SK-N-SH (cell line): Measurements from ENCODE around the gene MEIS2. TPM values are rescaled to one million over a fixed set of nuclear protein-coding genes. Genes with fewer than 3 reads are reported as not detected.

ENCODE experiments used
- CTCF ChIA-PET: fragments of 300-600, 350-600 bp; formaldehyde crosslinking; extraction: SDS; loops from one replicate; lab custom pipeline; 2021; lab: Yijun Ruan, JAX
- POLR2A ChIA-PET: fragments of 350-600 bp; sonication (Branson Sonifier 250); formaldehyde crosslinking; extraction: SDS; loops from one replicate; lab custom pipeline; 2020; ENCODE audit warnings: antibody characterized with exemption, inconsistent platforms; lab: Yijun Ruan, JAX
- DNase-seq: peaks from one replicate; pipeline ENCODE4 v3.0.0; 2012
- H2AFZ ChIP-seq: fragments of 200-600 bp; sonication (generic); 2 replicates; pipeline ENCODE4 v1.8.1; 2016; ENCODE audit warnings: antibody characterized with exemption, mild to moderate bottlenecking, low read depth
- H3F3A ChIP-seq: fragments of 200-600 bp; sonication (generic); replicated peaks from 2 replicates; pipeline ENCODE3; 2016; ENCODE audit warnings: antibody characterized with exemption, mild to moderate bottlenecking; ENCODE audit not compliant: insufficient read depth
- H3K27ac ChIP-seq, 2 experiments: fragments of 200-500 bp in 1 of 2; fragments of 200-600 bp in 1 of 2; sonication (Bioruptor generic) in 1 of 2; sonication (generic), shearing (Covaris generic) in 1 of 2; 2 replicates each; pipeline versions ENCODE4 v1.5.1 to v1.6.1; 2014 to 2016; ENCODE audit warnings: low read depth in 2 of 2, inconsistent platforms in 1 of 2, low read length in 1 of 2, mild to moderate bottlenecking in 1 of 2, mixed read lengths in 1 of 2
- H3K27me3 ChIP-seq: fragments of 200-600 bp; sonication (generic), shearing (Covaris generic); 2 replicates; pipeline ENCODE4 v1.6.1; 2016; ENCODE audit warnings: mixed run types; ENCODE audit not compliant: insufficient read depth
- H3K36me3 ChIP-seq, 2 experiments: fragments of 200-500 bp in 1 of 2; fragments of 200-600 bp in 1 of 2; sonication (Bioruptor generic) in 1 of 2; sonication (generic) in 1 of 2; replicated peaks in 1 of 2; 2 replicates each; pipeline versions ENCODE3 to v1.5.1; 2014 to 2016; ENCODE audit warnings: low read length in 1 of 2, mild to moderate bottlenecking in 1 of 2; ENCODE audit not compliant: insufficient read depth in 2 of 2, control insufficient read depth in 1 of 2
- H3K4me1 ChIP-seq, 2 experiments: fragments of 200-500 bp in 1 of 2; fragments of 200-600 bp in 1 of 2; sonication (Bioruptor generic) in 1 of 2; sonication (generic), shearing (Covaris generic) in 1 of 2; 2 replicates each; pipeline versions ENCODE4 v1.5.1 to v1.6.1; 2014 to 2016; ENCODE audit warnings: low read depth in 1 of 2, low read length in 1 of 2, mixed run types in 1 of 2; ENCODE audit not compliant: insufficient read depth in 2 of 2, control insufficient read depth in 1 of 2
- H3K4me2 ChIP-seq: fragments of 200-600 bp; sonication (generic), shearing (Covaris generic); 2 replicates; pipeline ENCODE4 v1.6.1; 2017; ENCODE audit warnings: mixed run types
- H3K4me3 ChIP-seq, 2 experiments: fragments of 200-500 bp in 1 of 2; fragments of 200-600 bp in 1 of 2; sonication (Bioruptor generic) in 1 of 2; sonication (generic), shearing (Covaris generic) in 1 of 2; 2 replicates each; pipeline versions ENCODE4 v1.5.1 to v1.8.1; 2014 to 2016; ENCODE audit warnings: low read depth in 2 of 2, inconsistent platforms in 1 of 2, low read length in 1 of 2, mild to moderate bottlenecking in 1 of 2, mixed read lengths in 1 of 2, moderate library complexity in 1 of 2
- H3K79me2 ChIP-seq: fragments of 200-600 bp; sonication (generic); 2 replicates; pipeline ENCODE4 v1.8.1; 2017; ENCODE audit warnings: mild to moderate bottlenecking; ENCODE audit not compliant: insufficient read depth
- H3K9ac ChIP-seq: fragments of 200-600 bp; sonication (generic); 2 replicates; pipeline ENCODE4 v1.6.1; 2017; ENCODE audit warnings: mixed run types
- H3K9me2 ChIP-seq: fragments of 200-600 bp; sonication (generic); 2 replicates; pipeline ENCODE4 v1.6.1; 2017; ENCODE audit warnings: mixed run types
- H3K9me3 ChIP-seq: fragments of 200-600 bp; sonication (generic); 2 replicates; pipeline ENCODE4 v1.6.1; 2017; ENCODE audit warnings: mixed run types, mild to moderate bottlenecking, moderate library complexity
- H4K20me1 ChIP-seq: fragments of 200-600 bp; sonication (generic); 2 replicates; pipeline ENCODE4 v1.6.1; 2017; ENCODE audit warnings: mild to moderate bottlenecking, mixed run types; ENCODE audit not compliant: insufficient read depth
- CTCF ChIP-seq: fragments of 200-600 bp; sonication (generic); IDR thresholded peaks from 2 replicates; pipeline ENCODE4 v1.6.1; 2017; ENCODE audit warnings: antibody characterized with exemption, mild to moderate bottlenecking, moderate library complexity
- IRF3 ChIP-seq: fragments of 150-350 bp; IDR thresholded peaks from 2 replicates; pipeline ENCODE4 v1.6.1; 2016; ENCODE audit warnings: mild to moderate bottlenecking, low read depth, low read length
- TEAD4 ChIP-seq: IDR thresholded peaks from 2 replicates; pipeline ENCODE4 v1.4.0; 2012; ENCODE audit warnings: mild to moderate bottlenecking, borderline replicate concordance; ENCODE audit not compliant: insufficient read depth
- USF1 ChIP-seq: IDR thresholded peaks from 2 replicates; pipeline ENCODE4 v1.4.0; 2012; ENCODE audit warnings: low read depth, borderline replicate concordance
- USF2 ChIP-seq: fragments of 150-350 bp; IDR thresholded peaks from 2 replicates; pipeline ENCODE4 v1.6.1; 2017; ENCODE audit warnings: antibody characterized with exemption, low read length, low read depth, borderline replicate concordance
- YY1 ChIP-seq: IDR thresholded peaks from 2 replicates; pipeline ENCODE4 v1.4.0; 2012; ENCODE audit warnings: low read depth, mild to moderate bottlenecking
- WGBS: methylation state at CpG from one replicate; pipeline ENCODE4 v1.1.6; 2017; ENCODE audit warnings: low lambda C conversion rate; 5-methylcytosine and 5-hydroxymethylcytosine counted together
- polyA plus RNA-seq, 3 experiments: library from polyadenylated mRNA; depleted of rRNA; stranded (reverse); fragments of >200 nt; gene quantifications; 2 replicates each; pipeline ENCODE4 v1.2.3, GENCODE V29; 2012
- TF ChIP-seq, protein P1 (sequence below): IDR thresholded peaks from 2 replicates; pipeline ENCODE4 v1.6.1; 2012; ENCODE audit warnings: mild to moderate bottlenecking, low read depth, low read length, moderate library complexity

MEIS2 gene
- polyA plus RNA-seq, 1 of the 3 experiments (the other 2 are of a cell fraction), result 146 TPM

GRCh38 chr15:37002041-37002672 lies 98.2 kb downstream of the MEIS2 start:
- no peaks in the 10 kb centered on the region for H3K9me2 ChIP-seq
- peaks cover 70% of the 10 kb centered on the region for H3K79me2 ChIP-seq
- no peak overlapping the region for H3K4me3 ChIP-seq
- WGBS, result 97% methylated on average over 4 of the region's 4 CpGs
- no peak overlapping the region for H2AFZ ChIP-seq
- peaks cover 3% of the 10 kb centered on the region for H3F3A ChIP-seq
- no peaks in the 10 kb centered on the region for H3K27me3 ChIP-seq
- H3K4me1 ChIP-seq, result peaks cover 0 to 10% of the 10 kb centered on the region in 2 experiments; a peak in 2 of 4 replicates
- no peak for DNase-seq
- H3K36me3 ChIP-seq, result peaks cover 53 to 83% of the 10 kb centered on the region in 2 experiments
- ChIA-PET CTCF (no interaction called here), POLR2A (interaction anchor here (0.6 kb wide), 1 partner anchor 42 kb away, joined by 3 read pairs; no protein-coding TSS in a partner anchor)
- TF ChIP-seq IRF3, result no peak
- TF ChIP-seq, protein P1, sequence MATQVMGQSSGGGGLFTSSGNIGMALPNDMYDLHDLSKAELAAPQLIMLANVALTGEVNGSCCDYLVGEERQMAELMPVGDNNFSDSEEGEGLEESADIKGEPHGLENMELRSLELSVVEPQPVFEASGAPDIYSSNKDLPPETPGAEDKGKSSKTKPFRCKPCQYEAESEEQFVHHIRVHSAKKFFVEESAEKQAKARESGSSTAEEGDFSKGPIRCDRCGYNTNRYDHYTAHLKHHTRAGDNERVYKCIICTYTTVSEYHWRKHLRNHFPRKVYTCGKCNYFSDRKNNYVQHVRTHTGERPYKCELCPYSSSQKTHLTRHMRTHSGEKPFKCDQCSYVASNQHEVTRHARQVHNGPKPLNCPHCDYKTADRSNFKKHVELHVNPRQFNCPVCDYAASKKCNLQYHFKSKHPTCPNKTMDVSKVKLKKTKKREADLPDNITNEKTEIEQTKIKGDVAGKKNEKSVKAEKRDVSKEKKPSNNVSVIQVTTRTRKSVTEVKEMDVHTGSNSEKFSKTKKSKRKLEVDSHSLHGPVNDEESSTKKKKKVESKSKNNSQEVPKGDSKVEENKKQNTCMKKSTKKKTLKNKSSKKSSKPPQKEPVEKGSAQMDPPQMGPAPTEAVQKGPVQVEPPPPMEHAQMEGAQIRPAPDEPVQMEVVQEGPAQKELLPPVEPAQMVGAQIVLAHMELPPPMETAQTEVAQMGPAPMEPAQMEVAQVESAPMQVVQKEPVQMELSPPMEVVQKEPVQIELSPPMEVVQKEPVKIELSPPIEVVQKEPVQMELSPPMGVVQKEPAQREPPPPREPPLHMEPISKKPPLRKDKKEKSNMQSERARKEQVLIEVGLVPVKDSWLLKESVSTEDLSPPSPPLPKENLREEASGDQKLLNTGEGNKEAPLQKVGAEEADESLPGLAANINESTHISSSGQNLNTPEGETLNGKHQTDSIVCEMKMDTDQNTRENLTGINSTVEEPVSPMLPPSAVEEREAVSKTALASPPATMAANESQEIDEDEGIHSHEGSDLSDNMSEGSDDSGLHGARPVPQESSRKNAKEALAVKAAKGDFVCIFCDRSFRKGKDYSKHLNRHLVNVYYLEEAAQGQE, result no peak
- TF ChIP-seq TEAD4, result no peak
- TF ChIP-seq CTCF, result no peak
- TF ChIP-seq YY1, result no peak
- TF ChIP-seq USF2, result no peak
- no peak for TF ChIP-seq USF1
- 0 out of 4 replicates have a peak overlapping the region, but pooled peaks of 1 of the 2 experiments have one; percentile 18 for H3K27ac ChIP-seq
- H3K9me3 ChIP-seq, result no peaks in the 10 kb centered on the region
- H3K4me2 ChIP-seq, result no peak overlapping the region
- no peak overlapping the region for H3K9ac ChIP-seq
- H4K20me1 ChIP-seq, result peaks cover 25% of the 10 kb centered on the region; the same call in 1 of the 2 replicates
